HepG2 (cell line): Measurements from ENCODE around the gene ZNF138. TPM values are rescaled to one million over a fixed set of nuclear protein-coding genes. Genes with fewer than 3 reads are reported as not detected.

Experiments used
- ARID5B ChIP-seq: IDR thresholded peaks from 2 replicates; pipeline ENCODE4 v1.4.0; 2020; ENCODE audit warnings: mild to moderate bottlenecking, missing genetic modification reagents
- CBX2 ChIP-seq, 2 experiments: fragments of 200-600 bp in 1 of 2; sonication (generic); formaldehyde crosslinking in 1 of 2; IDR thresholded peaks; 2 replicates each; pipeline versions ENCODE4 v1.7.0 to v1.8.1; 2018 to 2022; ENCODE audit warnings: low read depth in 2 of 2, low read length in 1 of 2, mild to moderate bottlenecking in 1 of 2, missing genetic modification reagents in 1 of 2
- DRAP1 ChIP-seq: IDR thresholded peaks from 2 replicates; pipeline ENCODE4 v1.6.1; 2016; ENCODE audit warnings: missing genetic modification reagents, missing compliant biosample characterization
- EEA1 ChIP-seq: sonication (generic); formaldehyde crosslinking; IDR thresholded peaks from 2 replicates; pipeline ENCODE4 v1.5.1; 2020; ENCODE audit warnings: mild to moderate bottlenecking, missing genetic modification reagents, borderline replicate concordance
- FOXA3 ChIP-seq: IDR thresholded peaks from 2 replicates; pipeline ENCODE4 v1.6.1; 2016; ENCODE audit warnings: missing genetic modification reagents, missing compliant biosample characterization
- IKZF4 ChIP-seq: sonication (generic); formaldehyde crosslinking; IDR thresholded peaks from 2 replicates; pipeline ENCODE4 v1.5.1; 2020; ENCODE audit warnings: borderline replicate concordance, mild to moderate bottlenecking, low read depth, missing genetic modification reagents; ENCODE audit errors: not compliant biosample characterization
- KLF11 ChIP-seq: IDR thresholded peaks from 2 replicates; pipeline ENCODE4 v1.6.1; 2016; ENCODE audit warnings: missing compliant biosample characterization
- MATR3 ChIP-seq: sonication (generic); formaldehyde crosslinking; IDR thresholded peaks from 2 replicates; pipeline ENCODE4 v1.4.0; 2020; ENCODE audit warnings: missing genetic modification reagents
- MBD4 ChIP-seq: IDR thresholded peaks from 2 replicates; pipeline ENCODE4 v1.6.1; 2012; ENCODE audit warnings: low read length, inconsistent platforms, borderline replicate concordance
- MLXIP ChIP-seq: sonication (generic); formaldehyde crosslinking; IDR thresholded peaks from 2 replicates; pipeline ENCODE4 v1.9.0; 2021; ENCODE audit warnings: missing genetic modification reagents, borderline replicate concordance
- NFKB2 ChIP-seq: sonication (generic); formaldehyde crosslinking; IDR thresholded peaks from 2 replicates; pipeline ENCODE4 v1.4.0; 2020; ENCODE audit warnings: missing genetic modification reagents, borderline replicate concordance
- RAD51 ChIP-seq: fragments of 450-650 bp; IDR thresholded peaks from 2 replicates; pipeline ENCODE4 v1.6.1; 2016; ENCODE audit warnings: borderline replicate concordance
- REL ChIP-seq: sonication (generic); formaldehyde crosslinking; conservative IDR thresholded peaks from 2 replicates; pipeline ENCODE4 v1.8.0; 2022; ENCODE audit warnings: mild to moderate bottlenecking, missing genetic modification reagents, moderate library complexity
- SIN3A ChIP-seq: IDR thresholded peaks from 2 replicates; pipeline ENCODE4 v1.6.1; 2011; ENCODE audit warnings: low read depth, mild to moderate bottlenecking, control low read depth, low read length, borderline replicate concordance
- SNAPC5 ChIP-seq: sonication (generic); formaldehyde crosslinking; IDR thresholded peaks from 2 replicates; pipeline ENCODE4 v1.8.1; 2023; ENCODE audit warnings: mild to moderate bottlenecking, missing genetic modification reagents, borderline replicate concordance
- ZNF34 ChIP-seq: sonication (generic); formaldehyde crosslinking; IDR thresholded peaks from 2 replicates; pipeline ENCODE4 v1.4.0; 2020; ENCODE audit warnings: mild to moderate bottlenecking, missing genetic modification reagents, borderline replicate concordance
- ZNF572 ChIP-seq: sonication (generic); formaldehyde crosslinking; IDR thresholded peaks from 2 replicates; pipeline ENCODE4 v1.5.1; 2020; ENCODE audit warnings: mild to moderate bottlenecking, missing genetic modification reagents
- ZNF576 ChIP-seq: sonication (generic); formaldehyde crosslinking; IDR thresholded peaks from 2 replicates; pipeline ENCODE4 v1.4.0; 2020; ENCODE audit warnings: mild to moderate bottlenecking, missing genetic modification reagents
- ZNF607 ChIP-seq: sonication (generic); formaldehyde crosslinking; IDR thresholded peaks from 2 replicates; pipeline ENCODE4 v1.5.1; 2020; ENCODE audit warnings: missing genetic modification reagents, mild to moderate bottlenecking, borderline replicate concordance
- ZNF746 ChIP-seq: sonication (generic); formaldehyde crosslinking; IDR thresholded peaks from 2 replicates; pipeline ENCODE4 v1.8.0; 2022; ENCODE audit warnings: mild to moderate bottlenecking, missing genetic modification reagents
- polyA plus RNA-seq, 8 experiments: library from polyadenylated mRNA; depleted of rRNA in 3 of 8; stranded (reverse) in 7 of 8; unstranded in 1 of 8; fragments of >200 nt; fragmentation: Illumina TruSeq in 4 of 8; extraction: Trizol in 4 of 8; gene quantifications; 2 replicates each; pipeline versions ENCODE4 v1.2.1 to v1.2.3, GENCODE V29; 2011 to 2016; ENCODE audit warnings: low read depth in 4 of 8, missing spikeins in 1 of 8, mixed read lengths in 1 of 8; ENCODE audit not compliant: insufficient read depth in 1 of 8
- total RNA-seq, 5 experiments: library from RNA; depleted of rRNA; stranded (reverse); fragments of >200 nt; fragmentation: Illumina TruSeq; extraction: Trizol; gene quantifications; 2 replicates each; pipeline ENCODE4 v1.2.3, GENCODE V29; 2016; ENCODE audit warnings: low read depth in 1 of 5

Gene ZNF138
- total and polyA plus RNA-seq, 2 of the 13 experiments (the other 11 are each of a cell fraction or from before 2014, with no cell fraction given): 2.7 to 5.8 TPM

- TF ChIP-seq MLXIP (no peak), CBX2 (IDR thresholded peaks at IDR 0.05; ENCODE audit: low read depth, low read length) (no peak), CBX2 (CRISPR knock-in tag; IDR thresholded peaks at IDR 0.05; ENCODE audit: low read depth) (no peak), REL (CRISPR knock-in tag) (no peak), MATR3 (CRISPR knock-in tag) (no peak), EEA1 (CRISPR knock-in tag) (0 out of 2 replicates have a peak, but pooled peaks have one; percentile 69), ZNF607 (CRISPR knock-in tag) (peak; percentile 71; the same call in 1 of the 2 replicates), DRAP1 (CRISPR knock-in tag) (peak; percentile 45), ARID5B (CRISPR knock-in tag) (0 out of 2 replicates have a peak, but pooled peaks have one; percentile 20), IKZF4 (CRISPR knock-in tag) (no peak), KLF11 (CRISPR knock-in tag) (no peak), MBD4 (no peak), ZNF34 (CRISPR knock-in tag) (no peak), RAD51 (no peak), SNAPC5 (CRISPR knock-in tag) (no peak), SIN3A (peak; percentile 80; the same call in 1 of the 2 replicates), ZNF746 (CRISPR knock-in tag) (no peak), FOXA3 (CRISPR knock-in tag) (peak; percentile 22; the same call in 1 of the 2 replicates), ZNF572 (CRISPR knock-in tag) (peak; percentile 55; the same call in 1 of the 2 replicates), ZNF576 (no peak), NFKB2 (CRISPR knock-in tag) (no peak)
These were observed at the start of gene ZNF138 (continued) for GRCh38 chr7:64794171-64794844.
